NCI-H2107 (cell line): ENCODE data around the gene PCDHGA7.
"Not testable (repeated sequence)": the region's sequence is repeated elsewhere in the genome, so short reads cannot be mapped to it uniquely, and the experiment has no call there.

Experiments
- DNase-seq: peaks from one replicate; lab custom pipeline; 2025; lab: John Stamatoyannopoulos, UW

The PCDHGA7 gene

DNA sequence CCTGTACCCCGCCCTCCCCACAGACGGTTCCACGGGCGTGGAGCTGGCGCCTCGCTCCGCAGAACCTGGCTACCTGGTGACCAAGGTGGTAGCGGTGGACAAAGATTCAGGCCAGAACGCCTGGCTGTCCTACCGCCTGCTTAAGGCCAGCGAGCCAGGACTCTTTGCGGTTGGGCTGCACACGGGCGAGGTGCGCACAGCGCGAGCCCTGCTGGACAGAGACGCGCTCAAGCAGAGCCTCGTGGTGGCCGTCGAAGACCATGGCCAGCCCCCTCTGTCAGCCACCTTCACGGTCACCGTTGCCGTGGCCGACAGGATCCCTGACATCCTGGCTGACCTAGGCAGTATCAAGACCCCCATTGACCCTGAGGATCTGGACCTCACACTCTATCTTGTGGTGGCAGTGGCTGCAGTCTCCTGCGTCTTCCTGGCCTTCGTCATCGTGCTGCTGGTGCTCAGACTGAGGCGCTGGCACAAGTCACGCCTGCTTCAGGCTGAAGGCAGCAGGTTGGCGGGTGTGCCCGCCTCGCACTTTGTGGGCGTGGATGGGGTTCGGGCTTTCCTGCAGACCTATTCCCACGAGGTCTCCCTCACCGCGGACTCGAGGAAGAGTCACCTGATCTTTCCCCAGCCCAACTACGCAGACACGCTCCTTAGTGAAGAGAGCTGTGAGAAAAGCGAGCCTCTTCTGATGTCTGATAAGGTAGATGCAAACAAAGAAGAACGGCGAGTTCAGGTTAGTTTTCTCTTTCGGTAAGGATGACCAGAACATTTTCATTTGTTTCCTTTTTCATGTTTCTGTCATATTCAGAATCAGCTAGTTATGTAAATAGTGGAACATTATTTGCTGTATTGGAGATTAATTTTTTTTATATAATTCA, 16.3 kb upstream of the PCDHGA7 start:
- DNase-seq, result no peak

GRCh38 chr5:141369994-141370848, 12.3 kb upstream of the PCDHGA7 start, which contains the start of gene PCDHGB3:
TSS of gene PCDHGB3 (plus strand) at chr5:141370242. CDS start at chr5:141370395, 153 bp downstream.
- no peak for DNase-seq

GRCh38 chr5:141371572-141372475, 10.7 kb upstream of the PCDHGA7 start:
- no peak for DNase-seq

- no peak for DNase-seq
These were observed 8.7 kb upstream of the PCDHGA7 start, which contains the start of gene PCDHGA6 for GRCh38 chr5:141373673-141374317. TSS of gene PCDHGA6 (plus strand) at chr5:141373891. CDS start at chr5:141374084, 193 bp downstream.

- DNase-seq, result no peak
These were observed 7.9 kb upstream of the PCDHGA7 start for GRCh38 chr5:141374627-141375026.

DNA sequence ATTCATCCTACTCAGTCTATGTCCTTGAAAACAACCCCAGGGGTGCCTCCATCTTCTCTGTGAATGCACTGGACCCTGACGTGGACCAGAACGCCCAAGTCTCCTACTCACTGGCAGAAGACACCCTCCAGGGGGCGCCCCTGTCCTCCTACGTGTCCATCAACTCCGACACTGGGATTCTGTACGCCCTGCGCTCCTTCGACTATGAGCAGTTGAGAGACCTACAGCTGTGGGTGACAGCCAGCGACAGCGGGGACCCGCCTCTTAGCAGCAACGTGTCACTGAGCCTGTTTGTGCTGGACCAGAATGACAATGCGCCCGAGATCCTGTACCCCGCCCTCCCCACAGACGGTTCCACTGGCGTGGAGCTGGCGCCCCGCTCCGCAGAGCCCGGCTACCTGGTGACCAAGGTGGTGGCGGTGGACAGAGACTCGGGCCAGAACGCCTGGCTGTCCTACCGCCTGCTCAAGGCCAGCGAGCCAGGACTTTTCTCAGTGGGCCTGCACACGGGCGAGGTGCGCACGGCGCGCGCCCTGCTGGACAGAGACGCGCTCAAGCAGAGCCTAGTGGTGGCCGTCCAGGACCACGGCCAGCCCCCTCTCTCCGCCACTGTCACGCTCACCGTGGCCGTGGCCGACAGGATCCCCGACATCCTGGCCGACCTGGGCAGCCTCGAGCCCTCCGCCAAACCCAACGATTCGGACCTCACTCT, 6.9 kb upstream of the PCDHGA7 start:
- DNase-seq, result not testable (repeated sequence)

- no peak for DNase-seq
These were observed 803 bp downstream of the PCDHGA7 start for GRCh38 chr5:141383345-141383744.

- DNase-seq, result no peak
These were observed 2.1 kb downstream of the PCDHGA7 start for GRCh38 chr5:141384471-141385267.

- not testable (repeated sequence) for DNase-seq
These were observed 5.2 kb downstream of the PCDHGA7 start, which contains the start of gene PCDHGB4 for GRCh38 chr5:141387557-141388311. TSS of gene PCDHGB4 (plus strand) at chr5:141387698. CDS start at chr5:141387885, 187 bp downstream.

- no peak for DNase-seq
These were observed 6.1 kb downstream of the PCDHGA7 start for GRCh38 chr5:141388661-141389060.

DNA sequence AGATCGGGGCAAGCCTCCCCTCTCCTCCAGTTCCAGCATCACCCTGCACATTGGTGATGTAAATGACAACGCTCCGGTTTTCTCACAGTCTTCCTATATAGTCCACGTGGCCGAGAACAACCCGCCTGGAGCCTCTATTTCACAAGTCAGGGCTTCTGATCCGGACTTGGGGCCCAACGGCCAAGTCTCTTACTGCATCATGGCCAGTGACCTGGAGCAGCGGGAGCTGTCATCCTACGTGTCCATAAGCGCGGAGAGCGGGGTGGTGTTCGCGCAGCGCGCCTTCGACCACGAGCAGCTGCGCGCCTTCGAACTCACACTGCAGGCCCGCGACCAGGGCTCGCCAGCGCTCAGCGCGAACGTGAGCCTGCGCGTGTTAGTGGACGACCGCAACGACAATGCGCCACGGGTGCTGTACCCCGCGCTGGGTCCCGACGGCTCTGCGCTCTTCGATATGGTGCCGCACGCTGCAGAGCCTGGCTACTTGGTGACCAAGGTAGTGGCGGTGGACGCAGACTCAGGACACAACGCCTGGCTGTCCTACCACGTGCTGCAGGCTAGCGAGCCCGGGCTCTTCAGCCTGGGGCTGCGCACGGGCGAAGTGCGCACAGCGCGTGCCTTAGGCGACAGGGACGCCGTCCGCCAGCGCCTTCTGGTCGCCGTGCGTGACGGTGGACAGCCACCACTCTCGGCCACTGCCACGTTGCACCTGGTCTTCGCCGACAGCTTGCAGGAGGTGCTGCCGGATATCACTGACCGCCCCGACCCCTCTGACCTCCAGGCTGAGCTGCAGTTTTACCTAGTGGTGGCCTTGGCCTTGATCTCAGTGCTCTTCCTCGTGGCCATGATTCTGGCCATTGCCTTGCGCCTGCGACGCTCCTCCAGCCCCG, 6.9 kb downstream of the PCDHGA7 start:
- no peak for DNase-seq

- DNase-seq, result no peak
These were observed 10.1 kb downstream of the PCDHGA7 start, which contains the start of gene PCDHGA8 for GRCh38 chr5:141392429-141393198. TSS of gene PCDHGA8 (plus strand) at chr5:141392633. CDS start at chr5:141392814, 181 bp downstream.

DNA sequence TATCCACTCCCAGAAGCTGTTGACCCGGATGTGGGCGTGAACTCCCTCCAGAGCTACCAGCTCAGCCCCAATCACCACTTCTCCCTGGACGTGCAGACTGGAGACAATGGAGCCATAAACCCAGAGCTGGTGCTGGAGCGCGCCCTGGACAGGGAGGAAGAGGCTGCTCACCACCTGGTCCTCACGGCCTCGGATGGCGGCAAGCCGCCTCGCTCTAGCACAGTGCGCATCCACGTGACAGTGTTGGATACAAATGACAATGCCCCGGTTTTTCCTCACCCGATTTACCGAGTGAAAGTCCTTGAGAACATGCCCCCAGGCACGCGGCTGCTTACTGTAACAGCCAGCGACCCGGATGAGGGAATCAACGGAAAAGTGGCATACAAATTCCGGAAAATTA, 10.7 kb downstream of the PCDHGA7 start:
- no peak for DNase-seq

DNA sequence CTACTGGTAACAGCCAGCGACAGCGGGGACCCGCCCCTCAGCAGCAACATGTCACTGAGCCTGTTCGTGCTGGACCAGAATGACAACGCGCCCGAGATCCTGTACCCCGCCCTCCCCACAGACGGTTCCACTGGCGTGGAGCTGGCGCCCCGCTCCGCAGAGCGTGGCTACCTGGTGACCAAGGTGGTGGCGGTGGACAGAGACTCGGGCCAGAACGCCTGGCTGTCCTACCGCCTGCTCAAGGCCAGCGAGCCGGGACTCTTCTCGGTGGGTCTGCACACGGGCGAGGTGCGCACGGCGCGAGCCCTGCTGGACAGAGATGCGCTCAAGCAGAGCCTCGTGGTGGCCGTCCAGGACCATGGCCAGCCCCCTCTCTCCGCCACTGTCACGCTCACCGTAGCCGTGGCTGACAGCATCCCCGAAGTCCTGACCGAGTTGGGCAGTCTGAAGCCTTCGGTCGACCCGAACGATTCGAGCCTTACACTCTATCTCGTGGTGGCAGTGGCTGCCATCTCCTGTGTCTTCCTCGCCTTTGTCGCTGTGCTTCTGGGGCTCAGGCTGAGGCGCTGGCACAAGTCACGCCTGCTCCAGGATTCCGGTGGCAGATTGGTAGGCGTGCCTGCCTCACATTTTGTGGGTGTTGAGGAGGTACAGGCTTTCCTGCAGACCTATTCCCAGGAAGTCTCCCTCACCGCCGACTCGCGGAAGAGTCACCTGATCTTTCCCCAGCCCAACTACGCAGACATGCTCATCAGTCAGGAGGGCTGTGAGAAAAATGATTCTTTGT, 12.1 kb downstream of the PCDHGA7 start:
- not testable (repeated sequence) for DNase-seq

DNA sequence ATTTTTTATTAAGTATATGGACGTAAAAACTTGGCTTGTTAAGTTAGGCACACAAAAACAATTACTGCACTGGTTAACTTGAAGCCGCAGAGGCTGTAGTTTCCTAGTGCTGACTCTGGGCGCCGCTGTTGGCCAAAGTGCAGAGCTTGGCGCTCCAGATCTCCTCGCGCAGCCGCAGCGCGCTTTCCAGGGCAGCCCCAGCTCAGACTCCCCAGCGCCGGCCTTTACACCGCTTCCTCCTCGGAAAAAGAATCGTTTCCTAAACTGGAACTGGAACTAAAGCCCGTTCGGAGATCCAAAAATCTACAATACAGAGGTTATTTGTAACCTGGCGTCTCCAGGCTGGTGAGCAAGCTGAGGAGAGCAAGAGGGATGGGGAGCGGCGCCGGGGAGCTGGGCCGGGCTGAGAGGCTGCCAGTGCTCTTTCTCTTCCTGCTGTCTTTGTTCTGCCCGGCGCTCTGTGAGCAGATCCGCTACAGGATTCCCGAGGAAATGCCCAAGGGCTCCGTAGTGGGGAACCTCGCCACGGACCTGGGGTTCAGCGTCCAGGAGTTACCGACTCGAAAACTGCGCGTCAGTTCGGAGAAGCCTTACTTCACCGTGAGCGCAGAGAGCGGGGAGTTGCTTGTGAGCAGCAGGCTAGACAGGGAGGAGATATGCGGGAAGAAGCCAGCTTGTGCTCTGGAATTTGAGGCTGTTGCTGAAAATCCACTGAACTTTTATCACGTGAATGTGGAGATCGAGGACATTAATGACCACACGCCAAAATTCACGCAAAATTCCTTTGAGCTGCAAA, 15.4 kb downstream of the PCDHGA7 start, which contains the start of gene PCDHGB5:
Gene PCDHGB5 (plus strand): TSS at position 192 of the 796 bp plus-strand sequence. CDS start 181 bp downstream, at position 373.
- not testable (repeated sequence) for DNase-seq
